GM19023 (cell line): ENCODE results near the gene HLA-E.
"Not testable (repeated sequence)": the region's sequence is repeated elsewhere in the genome, so short reads cannot be mapped to it uniquely, and the experiment has no call there.

Experiments
- ATAC-seq: cut with Tn5 transposase; IDR thresholded peaks from one replicate; pipeline ENCODE4 v1.9.1; 2021; ENCODE audit warnings: mild to moderate bottlenecking, moderate library complexity; ENCODE audit not compliant: unreplicated experiment

Gene HLA-E

DNA sequence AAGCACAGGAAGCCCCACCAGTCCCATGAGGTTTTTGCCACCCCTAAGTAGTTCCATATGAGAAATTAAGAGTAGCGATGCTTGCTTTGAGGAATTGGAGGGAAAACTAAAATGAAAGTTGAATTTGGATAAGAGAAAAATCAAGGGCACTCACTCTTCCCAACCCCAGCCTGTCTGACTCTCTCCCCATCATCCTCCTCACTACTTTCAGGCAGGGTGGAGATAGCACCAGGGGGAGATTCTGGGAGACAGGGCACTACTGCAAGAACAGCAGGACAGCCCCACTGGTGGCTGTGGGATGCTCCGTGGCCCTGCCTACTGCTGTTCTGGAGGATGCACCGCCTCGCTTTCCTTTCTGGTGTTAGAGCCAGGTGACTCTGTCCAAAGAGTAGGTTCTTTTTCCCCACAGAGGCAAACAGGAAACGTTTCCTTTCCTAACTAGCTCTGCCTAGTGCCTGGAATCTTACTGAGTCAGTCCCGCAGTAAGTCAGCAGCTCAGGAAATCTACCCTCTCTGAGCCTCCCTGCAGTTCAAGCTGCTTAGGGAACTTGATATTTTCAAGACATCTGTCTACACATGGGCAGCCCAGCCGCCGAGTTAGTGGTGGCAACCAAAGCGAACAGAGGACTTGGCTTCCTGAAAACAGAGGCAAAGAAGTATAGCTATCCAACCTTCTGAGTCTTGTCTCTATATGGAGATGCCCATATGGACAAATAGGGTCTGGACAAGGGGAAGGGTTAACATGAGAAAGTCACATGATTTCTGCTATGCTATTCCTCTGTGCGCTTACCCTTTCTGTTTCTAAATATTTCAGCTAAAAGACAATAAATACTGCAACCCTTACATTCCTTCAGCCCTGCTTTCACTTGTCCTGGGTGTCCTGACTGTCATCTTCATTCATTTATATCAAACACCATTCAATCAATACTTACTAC is 11.4 kb downstream of the HLA-E start:
- ATAC-seq = no peak

DNA sequence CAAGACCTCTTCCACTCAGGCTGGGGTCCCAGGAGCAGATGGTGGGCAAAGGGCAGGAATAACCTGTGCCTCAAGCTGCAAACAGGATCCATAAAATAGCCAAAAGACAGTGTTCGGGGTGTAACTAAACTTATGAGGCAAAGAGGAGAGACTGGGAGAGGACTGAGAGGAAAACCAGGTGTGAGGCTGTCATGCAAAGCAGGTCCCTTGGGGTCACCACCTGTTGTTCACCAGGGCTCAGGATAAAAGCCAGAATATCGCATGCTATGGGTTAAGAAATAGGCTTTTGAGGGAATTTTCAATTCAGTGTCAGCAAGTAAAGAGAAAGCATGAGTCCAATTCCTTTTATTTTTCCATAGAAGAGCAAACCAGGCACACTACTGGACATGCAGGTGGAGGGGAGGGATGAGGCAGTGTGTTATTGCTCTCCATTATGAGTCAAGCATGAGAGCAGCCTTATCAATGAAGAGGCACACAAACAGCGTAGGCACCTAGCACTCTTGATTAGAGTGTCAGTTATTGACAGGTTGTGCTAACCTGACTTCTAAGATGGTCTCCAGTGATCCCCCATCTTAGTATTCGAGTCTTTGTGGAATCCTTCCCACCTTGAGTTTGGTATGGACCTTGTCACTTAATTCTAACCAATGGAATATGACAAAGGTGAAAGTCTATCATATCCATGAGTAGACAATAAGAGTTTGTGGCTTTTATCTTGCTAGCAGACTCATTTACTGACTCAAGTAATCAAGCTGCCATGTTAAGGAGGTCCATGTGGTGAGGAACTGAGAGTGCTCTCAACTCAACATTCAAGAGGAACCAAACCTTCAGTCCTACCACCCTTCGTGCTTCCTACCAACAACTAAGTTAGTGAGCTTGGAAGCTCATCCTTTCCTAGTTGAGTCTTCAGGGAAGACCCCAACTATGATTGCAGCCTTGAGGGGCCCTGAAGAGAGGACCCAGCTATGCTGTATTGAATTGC is 18.8 kb downstream of the HLA-E start:
- ATAC-seq = no peak

DNA sequence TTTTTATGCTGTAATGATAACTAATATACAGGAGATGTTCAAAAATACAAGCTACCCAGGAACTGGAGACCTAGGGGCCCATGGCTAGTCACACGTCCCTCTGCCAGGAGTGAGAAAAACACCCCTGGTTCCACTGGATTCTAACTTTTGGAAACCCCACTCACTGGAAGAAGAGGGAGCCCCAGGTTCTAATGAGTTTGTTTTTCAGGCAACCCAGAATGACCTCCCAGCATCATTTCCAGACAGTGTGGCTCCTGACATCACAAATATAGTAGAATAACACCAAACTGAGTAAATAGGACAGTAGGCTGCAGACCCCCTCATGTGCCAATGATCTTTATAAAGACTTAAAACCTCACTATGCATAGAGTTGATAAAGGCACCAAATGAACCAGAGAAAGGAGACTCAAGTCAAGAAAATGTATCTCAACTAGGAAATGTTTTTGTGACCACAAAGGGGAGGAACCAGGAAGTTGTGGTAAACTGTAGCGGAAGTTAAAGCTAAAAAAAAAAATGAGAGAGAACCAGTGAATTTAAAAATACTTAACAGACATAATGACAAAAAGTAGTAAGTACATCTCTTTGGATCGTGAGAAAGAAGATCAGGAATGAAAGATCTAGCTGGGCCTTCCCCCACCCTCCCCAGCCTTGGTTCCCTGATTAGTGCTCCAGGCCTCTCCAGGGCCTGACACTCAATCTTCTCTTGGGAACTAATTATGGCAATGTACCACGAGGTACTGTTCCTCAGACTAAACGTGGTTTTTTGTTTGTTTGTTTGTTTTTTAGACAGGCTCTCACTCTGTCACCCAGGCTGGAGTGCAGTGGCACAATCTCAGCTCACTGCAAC is 19.8 kb downstream of the HLA-E start:
- ATAC-seq = no peak

DNA sequence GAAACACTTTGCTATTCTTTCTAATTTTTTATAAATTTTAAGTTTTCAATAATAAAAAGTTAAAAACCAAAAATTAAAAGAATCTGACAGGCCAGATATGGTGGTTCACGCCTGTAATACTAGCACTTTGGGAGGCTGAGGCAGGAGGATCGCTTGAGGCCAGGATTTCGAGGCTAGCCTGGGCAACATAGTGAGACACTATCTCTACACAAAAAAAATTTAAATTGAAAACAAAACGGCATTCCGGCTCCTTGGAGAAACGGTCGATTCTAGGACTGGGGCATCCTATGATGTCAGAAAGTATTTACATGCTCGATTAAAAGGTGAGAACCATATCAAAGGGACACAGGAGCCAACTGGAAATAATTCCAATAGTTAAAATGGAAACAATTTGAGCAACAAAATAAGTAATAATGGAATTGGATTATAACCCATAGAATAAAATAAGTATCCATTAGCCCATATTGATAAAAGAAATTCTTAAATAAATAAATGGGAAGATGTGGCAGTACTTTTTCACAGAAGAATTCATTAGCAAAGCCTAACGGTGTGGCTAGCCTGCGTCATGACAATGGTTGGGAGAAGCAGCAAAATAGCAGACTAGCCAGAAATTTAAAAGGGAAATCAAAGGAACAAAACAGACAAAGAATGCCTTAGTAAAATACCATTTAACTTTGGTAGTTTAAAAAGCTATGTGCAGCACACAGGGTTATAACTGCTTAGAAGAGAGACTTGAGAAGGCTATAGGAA is 21.3 kb downstream of the HLA-E start:
- no peak for ATAC-seq

DNA sequence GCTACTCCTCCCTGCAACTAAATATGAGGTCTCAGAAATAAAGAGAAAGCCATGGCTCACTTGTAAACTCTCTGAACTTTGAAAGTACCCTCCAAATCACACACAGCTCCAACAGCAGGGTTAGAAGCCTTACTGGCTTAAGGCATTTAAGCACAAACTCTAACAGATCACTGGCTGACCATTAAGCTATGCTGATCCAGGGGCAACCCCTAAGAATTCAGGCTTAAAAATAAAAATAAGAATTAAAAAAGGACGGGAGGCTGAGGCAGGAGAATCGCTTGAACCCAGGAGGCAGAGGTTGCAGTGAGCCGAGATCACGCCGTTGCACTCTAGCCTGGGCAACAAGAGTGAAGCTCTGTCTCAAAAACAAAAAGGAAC is 21.8 kb downstream of the HLA-E start:
- no peak for ATAC-seq

DNA sequence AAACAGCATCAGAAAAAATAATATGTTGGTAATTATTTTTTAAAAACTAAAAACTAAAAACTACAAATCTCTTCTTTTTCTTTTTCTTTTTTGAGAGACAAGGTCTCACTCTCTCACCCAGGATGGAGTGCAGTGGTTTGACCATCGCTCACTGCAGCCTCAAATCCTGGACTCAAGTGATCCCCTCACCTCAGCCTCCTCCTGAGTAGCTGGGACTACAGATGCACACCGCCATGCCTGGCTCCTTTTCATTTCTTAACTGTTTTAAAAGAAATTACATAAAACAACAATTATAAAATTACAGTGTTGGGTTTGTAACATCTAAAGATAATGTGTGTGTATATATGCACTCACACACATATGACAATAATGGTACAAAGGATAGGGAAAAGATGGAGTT is 24.1 kb downstream of the HLA-E start:
- ATAC-seq = no peak

DNA sequence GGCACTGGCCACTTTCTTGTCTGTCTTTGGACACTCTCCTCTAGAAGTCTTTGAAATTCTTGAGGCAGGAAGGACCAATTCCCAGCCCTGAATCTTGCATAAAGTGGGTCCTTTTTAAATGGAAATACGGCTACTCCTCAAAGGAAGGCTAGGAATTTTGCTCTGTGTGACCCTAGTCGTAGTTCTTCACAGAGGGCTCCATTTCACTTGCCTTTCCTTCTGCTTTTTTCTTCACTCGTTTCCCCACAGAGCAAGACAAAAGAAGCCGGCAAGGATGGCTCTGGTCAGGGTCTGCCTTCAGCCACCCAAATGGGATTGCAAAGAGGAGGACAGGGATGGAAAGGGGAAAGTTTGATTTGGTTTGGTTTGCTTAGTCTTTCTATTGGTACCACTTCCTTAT is 25.8 kb downstream of the HLA-E start:
- no peak for ATAC-seq

DNA sequence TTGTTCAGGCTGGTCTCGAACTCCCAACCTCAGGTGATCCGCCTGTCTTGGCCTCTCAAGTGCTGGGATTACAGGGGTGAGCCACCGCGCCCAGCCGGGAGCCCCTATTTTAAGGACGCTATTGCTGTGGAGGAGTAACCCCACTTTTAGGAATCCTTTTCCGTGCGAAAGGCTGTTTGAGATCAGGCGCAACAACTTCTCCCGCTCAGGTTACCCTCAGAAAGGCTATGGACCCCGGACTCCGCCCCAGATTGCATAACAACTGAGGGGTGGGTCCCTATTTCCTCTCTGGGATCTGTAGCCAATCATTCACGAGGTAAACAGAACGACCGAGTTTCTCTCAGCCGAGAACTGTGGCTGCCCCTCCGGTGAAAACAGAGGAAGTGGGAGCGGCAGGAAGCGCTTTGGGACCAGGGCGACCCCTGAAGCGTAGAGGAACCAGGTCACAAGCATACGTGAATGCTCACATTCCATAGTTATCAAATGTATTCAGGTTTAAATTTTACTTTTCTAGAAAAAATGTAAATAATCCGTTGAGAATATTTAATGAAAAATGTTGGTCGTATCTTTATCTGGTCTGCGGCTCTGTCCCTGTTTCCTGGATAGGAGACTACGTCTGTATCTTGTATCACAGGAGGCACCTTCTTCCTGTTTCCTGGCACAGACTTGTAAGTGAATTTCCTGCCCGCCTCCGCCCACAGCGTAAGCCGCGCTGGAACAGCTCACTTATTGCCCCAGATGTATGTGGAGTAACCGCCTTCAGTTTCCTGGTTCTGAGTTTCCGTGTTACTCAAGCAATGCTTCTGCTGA is 26.8 kb downstream of the HLA-E start:
- ATAC-seq = peak; percentile 78

DNA sequence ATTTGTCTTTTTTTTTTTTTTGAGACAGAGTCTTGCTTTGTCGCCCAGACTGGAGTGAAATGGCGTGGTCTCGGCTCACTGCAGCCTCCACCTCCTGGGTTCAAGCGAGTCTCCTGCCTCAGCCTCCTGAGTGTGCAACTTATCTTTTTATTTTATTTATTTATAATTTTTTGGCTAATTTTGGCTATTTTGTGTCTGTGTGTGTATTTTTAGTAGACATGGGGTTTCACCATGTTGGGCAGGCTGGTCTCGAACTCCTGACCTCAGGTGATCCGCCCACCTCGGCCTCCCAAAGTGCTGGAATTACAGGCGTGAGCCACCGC is 27.4 kb downstream of the HLA-E start:
- not testable (repeated sequence) for ATAC-seq

DNA sequence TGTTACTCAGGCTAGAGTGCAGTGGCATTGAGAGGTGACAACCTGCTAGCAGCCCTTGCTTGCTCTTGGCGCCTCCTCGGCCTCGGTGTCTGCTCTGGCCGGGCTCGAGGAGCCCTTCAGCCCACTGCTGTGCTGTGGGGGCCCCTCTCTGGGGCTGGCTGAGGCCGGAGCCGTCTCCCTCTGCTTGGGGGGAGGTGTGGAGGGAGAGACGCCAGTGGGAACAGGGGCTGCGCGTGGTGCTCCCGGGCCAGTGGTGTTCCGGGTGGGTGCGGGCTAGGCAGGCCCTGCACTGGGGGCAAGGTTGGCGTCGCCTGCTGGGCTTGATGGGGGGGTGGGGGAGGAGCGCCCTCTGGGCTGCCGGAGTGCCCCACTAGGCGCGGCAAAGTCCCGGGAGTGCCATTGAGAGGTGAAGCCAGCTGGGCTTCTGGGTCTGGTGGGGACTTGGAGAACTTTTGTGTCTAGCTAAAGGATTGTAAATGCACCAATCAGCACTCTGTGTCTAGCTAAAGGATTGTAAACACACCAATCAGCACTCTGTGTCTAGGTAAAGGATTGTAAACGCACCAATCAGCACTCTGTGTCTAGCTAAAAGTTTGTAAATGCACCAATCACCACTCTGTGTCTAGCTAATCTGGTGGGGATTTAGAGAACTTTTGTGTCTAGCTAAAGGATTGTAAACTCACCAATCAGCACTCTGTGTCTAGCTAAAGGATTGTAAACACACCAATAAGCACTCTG is 28.6 kb downstream of the HLA-E start:
- not testable (repeated sequence) for ATAC-seq

DNA sequence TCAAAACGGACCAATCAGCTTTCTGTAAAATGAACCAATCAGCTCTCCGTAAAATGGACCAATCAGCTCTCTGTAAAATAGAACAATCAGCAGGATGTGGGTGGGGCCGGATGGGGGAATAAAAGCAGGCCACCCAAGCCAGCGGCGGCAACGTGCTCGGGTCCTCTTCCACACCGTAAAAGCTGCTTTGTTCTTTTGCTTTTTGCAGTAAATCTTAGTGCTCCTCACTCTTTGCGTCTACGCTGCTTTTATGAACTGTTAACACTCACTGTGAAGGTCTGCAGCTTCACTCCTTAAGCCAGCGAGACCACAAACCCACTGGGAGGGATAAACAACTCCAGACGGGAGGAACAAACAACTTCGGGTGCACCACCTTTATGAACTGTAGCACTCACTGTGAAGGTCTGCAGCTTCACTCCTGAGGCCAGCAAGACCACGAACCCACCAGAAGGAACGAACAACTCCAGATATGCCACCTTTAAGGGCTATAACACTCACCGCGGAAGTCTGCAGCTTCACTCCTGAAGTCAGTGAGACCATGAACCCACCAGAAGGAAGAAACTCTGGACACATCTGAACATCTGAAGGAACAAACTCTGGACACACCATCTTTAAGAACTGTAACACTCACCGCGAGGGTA is 29.3 kb downstream of the HLA-E start:
- ATAC-seq = not testable (repeated sequence)

DNA sequence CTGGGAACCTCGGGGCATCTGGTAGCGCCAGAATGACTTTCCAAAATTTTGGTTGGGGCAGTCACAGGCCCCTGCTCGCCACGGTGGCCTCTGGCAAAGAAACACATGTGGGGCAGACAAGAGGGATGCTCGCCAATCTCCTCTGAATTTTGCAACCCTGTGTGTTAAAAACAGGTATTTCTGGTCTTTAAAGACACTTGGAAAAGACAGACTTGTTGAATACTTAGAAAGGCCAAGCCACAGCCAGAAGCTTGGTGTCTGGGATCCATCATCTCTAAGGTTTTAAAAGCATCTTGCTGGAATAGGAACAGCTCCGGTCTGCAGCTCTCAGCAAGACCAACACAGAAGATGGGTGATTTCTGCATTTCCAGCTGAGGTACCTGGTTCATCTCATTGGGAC is 31.2 kb downstream of the HLA-E start:
- ATAC-seq = no peak

DNA sequence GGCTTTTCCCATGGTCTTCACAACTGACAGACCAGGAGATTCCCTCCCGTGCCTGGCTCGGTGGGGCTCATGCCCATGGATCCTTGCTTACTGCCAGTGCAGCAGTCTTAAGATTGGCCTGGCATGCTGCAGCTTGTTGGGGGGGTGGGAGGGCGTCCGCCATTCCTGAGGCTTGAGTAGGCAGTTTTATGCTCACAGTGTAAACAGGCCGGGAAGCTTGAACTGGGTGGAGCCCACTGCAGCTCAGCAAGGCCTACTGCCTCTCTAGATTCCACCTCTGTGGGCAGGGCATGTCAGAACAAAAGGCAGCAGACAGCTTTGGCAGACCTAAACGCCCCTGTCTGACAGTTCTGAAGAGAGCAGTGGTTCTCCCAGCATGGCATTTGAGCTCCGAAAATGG is 31.8 kb downstream of the HLA-E start:
- ATAC-seq = not testable (repeated sequence)

DNA sequence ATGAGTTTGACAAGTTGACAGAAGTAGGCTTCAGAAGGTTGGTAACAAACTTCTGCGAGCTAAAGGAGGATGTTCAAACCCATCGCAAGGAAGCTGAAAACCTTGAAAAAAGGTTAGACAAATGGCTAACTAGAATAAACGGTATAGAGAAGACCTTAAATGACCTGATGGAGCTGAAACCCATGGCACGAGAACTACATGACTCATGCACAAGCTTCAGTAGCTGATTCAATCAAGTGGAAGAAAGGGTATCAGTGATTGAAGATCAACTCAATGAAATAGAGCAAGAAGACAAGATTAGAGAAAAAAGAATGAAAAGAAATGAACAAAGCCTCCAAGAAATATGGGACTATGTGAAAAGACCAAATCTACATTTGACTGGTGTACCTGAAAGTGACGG is 32.6 kb downstream of the HLA-E start:
- not testable (repeated sequence) for ATAC-seq

DNA sequence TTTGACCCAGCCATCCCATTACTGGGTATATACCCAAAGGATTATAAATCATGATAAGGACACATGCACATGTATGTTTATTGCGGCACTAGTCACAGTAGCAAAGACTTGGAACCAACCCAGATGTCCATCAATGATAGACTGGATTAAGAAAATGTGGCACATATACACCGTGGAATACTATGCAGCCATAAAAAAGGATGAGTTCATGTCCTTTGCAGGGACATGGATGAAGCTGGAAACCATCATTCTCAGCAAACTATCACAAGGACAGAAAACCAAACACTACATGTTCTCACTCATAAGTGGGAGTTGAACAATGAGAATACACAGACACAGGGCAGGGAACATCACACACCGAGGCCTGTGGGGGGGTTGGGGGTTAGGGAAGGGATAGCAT is 37.1 kb downstream of the HLA-E start:
- ATAC-seq = not testable (repeated sequence)

DNA sequence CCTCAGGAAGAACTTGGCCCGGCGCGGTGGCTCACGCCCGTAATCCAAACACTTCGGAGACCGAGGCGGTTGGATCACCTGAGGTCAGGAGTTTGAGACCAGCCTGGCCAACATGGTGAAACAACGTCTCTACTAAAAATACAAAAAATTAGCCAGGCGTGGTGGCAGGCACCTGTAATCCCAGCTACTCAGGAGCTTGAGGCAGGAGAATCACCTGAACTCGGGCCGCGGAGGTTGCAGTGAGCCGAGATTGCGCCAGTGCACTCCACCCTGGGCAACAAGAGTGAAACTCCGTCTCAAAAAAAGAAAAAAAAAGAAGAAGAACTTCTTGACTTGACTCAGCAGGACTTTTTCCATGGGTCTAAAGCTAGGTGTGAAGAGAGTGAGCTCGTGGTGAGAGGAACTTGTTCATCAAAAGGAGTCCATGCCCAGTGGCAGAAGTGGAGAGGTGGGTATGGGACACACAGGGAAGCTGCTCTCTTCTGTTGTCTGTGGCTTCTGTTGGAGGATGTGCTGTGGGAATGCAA is 40.1 kb downstream of the HLA-E start:
- ATAC-seq = not testable (repeated sequence)

DNA sequence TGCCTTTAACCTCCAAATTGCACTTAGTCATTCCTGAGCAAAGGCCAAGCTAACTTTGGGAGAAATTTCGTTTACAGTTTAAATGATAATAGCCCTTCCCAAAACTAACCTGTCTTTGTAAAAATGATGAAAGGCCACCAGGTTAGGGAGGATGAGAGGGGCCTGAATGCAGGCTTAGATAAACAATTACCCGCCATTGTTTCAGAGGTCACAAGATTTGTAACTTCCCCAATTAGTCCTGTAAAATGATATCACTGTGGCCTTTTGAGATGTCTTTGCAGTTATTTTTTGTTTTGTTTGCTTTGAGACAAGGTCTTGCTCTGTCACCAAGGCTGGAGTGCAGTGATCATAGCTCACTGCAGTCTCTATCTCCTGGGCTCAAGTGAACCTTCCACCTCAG is 40.7 kb downstream of the HLA-E start:
- no peak for ATAC-seq
